Kidney tubule cell (primary cell): ENCODE results near the gene FBXL14.

Experiments used
- DNase-seq: peaks from one replicate; pipeline ENCODE4 v3.0.0-alpha.2; 2018; ENCODE audit warnings: low spot score

The FBXL14 gene

GRCh38 chr12:1533602-1534304 is 60.6 kb downstream of the FBXL14 start:
- DNase-seq = peak; percentile 63

- DNase-seq = no peak
These were observed 61.2 kb downstream of the FBXL14 start for GRCh38 chr12:1533205-1533601.

DNA sequence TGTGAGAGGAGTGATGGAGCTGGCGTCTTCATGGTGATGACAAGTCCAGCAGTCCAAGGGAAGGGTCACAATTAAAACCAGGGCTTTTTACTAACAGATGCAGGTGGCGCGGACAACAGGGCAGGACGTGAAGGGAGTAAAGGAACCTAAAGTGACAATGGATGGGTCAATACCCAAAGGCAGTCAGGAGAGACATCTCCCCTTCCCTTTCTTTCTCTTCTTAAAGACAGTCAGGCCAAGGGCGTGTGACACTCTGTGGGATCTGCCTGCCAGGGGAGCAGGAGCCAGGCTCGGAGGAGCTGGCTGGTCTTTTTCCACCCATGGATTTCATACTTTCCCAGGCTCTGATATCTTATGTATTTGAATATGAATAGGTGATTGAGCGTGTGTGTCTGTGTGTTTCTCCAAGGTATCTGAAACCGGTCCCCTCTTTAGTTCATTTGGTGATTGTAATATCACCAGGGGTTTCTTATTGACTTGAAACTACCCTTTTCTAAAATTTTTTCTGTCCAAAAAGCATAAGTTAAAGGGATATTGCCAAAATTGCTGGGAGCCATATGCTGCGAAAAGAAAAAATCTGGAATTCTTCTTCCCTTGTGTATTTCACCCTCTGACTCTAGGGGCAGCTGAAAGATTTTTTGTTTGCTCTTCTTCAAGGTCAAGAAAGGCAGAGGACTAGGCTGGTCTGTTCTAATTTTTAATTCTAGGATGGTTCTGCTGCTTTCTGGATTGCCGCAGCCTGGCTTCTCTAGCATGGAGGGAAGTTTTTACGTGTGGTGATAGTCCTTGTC is 61.8 kb downstream of the FBXL14 start:
- no peak for DNase-seq

DNA sequence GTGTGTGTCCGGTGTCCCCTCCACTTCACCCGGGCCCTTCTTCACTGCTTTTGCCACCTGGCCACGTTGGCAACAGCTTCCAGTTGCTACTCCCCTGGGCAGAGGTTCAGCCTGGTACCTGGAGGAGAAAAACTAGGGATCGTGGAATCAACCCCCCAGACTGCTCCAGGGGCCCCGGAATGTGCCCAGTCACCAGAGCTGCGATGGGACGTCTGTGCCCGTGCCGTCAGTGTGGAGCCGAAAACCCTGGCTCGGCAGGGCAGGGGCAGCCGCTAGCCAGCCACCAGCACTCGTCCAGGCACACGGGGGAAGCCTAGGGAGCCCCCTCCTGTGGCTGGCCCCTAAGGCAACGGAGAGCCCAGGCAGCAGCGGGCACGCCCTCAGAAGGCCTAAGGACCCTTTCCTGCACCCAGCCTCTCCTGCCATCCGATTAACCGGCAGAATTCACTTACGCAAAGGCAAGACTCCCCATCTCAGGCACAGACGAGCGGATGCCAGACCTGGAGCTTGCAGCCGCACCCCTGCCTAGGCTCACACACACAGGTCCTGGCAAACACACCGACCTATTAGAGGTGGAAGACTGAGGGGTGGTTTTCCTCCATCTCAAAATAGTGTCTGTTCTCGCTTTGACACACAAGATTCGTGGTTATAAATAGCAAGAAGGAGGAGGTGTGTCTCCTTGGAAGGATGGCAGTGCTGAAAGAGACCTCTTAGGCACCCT is 62.6 kb downstream of the FBXL14 start:
- DNase-seq = no peak

DNA sequence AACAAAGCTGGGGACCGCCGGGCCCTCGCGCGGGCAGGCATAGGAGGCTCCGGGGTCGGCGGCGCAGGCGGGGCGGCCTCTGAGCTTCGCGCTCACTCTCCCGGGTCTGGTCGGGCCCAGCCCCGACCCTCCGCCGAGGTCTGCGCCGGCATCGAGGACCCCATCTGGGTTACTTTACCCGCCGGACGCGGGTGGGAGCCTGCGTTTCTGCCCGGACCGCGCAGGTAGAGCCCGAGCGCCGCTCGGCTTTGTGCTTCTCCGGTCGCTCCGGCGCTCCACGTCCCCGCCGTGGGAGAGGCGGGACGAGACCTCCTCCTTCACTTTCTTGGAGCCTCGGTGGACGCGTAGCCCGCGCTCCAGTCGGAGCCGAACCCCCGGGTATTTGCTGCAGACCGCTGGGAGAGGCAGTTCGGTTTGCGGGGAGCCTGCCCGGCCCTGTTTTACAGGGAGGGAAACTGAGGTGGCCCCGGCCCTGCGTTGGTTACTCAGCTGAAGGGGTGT is 63.2 kb downstream of the FBXL14 start:
- DNase-seq = no peak

DNA sequence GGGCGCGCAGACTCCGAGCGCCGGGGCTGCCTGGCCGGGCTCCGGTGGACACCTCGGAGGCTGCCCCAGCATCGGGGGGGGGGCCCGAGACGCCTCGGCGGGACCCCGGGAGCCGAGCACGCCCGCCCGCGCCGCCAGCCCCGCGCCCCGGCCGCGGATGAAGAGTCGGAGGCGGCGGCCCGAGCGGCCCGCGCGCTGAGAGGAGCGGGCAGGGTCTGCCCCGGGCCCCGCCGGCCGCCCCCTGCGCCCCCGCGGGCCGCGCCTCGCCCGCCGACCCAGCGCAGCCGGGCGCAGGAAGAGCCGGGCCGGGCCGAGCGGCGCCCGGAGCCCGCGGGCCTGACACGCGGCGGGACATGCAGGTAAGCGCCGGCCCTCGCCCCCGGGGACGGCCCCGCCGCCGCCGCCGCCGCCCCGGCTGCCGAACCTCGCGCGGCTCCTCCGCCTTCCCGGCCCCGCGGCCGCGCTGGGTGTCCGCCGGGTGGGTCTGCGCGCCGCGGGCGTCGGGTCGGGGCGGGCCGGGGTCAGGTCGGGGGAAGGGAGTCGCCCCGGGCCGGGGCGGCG is 63.7 kb downstream of the FBXL14 start:
- DNase-seq = no peak

DNA sequence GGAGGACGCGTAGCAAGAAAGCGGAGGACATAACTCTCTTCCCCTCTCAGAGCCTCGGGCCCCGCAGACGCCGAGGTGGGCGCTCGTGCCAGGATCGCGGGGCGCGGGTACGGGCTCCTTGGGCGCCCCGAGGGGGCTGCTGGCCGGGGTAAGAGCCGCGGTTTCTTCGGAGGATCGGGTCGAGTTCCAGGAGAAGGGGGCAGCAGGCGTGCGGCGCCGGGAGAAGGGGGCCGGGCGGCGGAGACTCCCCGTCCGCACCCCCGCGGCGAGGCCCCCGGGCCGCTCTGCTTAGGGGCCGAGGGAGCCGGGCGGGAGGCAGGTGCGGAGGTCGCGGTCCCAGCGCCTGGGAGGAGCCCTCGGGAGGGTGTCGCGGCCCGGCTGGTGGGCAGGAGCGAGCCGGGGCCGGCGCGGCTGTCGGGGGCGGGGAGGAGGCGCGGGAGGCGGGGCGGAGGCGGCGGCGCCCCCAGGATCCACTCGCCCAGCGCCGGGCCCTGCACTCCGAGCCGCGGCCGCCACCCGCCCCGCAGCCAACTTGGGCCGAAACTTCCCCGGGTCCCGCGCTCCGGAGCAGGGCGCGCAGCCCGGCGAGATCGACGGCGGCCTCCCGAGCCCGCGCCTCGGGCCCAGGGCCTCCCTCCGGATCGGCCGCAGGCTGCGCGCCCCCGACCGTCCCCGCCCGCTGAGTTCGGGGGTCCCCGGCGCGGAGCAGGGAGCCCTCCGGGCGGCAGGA is 64.4 kb downstream of the FBXL14 start:
- peak; percentile 54 for DNase-seq

DNA sequence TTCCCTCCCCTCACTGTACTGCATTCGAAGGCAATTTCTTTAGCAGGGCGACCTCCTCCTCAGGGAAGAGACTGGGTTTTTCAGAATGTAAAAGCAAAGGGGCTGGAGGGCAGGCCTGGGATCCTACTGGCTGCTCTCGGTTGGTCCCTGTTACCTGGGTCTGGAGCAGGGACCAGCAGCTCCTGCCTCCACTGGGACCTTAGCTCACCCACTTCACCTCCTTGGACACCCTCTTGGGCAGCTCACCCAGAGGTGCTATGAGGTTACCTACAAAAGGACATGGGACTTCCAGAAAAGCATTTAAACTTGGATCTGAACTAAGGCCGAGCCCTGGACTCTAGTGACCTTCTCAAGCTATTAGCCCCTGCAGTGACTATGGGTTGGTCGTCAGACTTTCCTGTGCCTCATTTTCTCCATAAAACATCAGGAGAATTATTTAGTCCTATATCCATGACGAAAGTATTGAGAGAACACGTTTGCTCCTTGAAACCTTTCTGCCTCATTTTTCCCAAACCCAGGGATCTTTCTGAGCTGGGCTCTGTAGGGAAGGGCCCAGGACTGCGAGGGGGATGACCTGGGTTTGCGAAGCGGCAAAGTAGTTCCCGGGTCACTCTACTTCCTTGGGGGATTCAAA is 65.0 kb downstream of the FBXL14 start:
- DNase-seq = no peak

DNA sequence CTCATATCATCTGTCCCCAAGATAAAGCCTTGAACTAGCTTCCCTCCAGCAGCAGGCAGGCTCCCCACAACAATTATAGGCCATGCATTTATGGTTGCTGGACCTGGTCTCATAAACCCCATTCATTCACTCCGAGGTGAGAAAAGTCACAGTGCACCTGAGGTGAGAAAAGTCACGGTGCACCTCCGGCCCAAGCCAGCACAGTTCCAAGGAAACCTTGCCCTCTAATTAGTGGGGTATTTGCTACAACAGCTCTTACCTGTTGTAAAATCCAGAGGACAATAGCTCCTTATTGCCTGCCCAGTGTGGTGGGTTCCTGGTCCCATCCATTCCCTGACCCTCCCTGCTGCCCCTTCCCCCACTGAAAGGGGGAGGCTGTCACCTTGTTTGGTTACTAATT is 65.6 kb downstream of the FBXL14 start:
- DNase-seq = no peak

GRCh38 chr12:1527789-1528188 is 66.6 kb downstream of the FBXL14 start:
- peak; percentile 91 for DNase-seq

- no peak for DNase-seq
These were observed 68.5 kb downstream of the FBXL14 start for GRCh38 chr12:1525858-1526257.

DNA sequence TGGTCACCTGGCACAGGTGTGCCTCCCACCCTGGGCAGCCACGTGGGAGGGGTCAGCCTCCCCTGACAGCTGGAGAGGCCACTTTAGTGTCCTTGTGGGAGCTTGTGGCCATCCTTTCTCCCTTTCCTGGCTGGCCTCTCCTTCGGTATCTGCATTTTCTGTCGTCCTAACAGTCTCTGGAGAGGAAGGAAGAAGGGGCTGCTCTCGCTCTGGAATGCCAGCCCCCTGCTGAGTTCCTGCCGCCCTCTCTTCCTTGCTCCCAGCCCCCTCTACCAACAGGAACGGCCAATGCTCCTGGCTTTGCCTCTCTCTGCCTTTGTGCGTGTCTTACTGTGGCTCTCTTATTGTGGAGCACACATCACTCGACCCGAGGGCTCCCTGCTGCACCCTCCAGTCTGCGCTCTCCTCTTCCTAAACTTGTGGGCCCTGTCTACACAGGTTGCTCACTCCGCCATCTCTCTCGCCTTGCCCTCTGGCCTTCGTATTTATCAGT is 70.8 kb downstream of the FBXL14 start:
- no peak for DNase-seq

GRCh38 chr12:1523046-1523445 is 71.3 kb downstream of the FBXL14 start:
- no peak for DNase-seq

GRCh38 chr12:1519642-1520041 is 74.7 kb downstream of the FBXL14 start:
- DNase-seq = no peak

GRCh38 chr12:1518591-1519516 is 75.5 kb downstream of the FBXL14 start:
- peak; percentile 93 for DNase-seq

GRCh38 chr12:1517734-1518525 is 76.5 kb downstream of the FBXL14 start:
- no peak for DNase-seq

- DNase-seq = peak; percentile 73
These were observed 77.4 kb downstream of the FBXL14 start for GRCh38 chr12:1517007-1517406.
